ENCODE data around the gene WDFY3.

DNA sequence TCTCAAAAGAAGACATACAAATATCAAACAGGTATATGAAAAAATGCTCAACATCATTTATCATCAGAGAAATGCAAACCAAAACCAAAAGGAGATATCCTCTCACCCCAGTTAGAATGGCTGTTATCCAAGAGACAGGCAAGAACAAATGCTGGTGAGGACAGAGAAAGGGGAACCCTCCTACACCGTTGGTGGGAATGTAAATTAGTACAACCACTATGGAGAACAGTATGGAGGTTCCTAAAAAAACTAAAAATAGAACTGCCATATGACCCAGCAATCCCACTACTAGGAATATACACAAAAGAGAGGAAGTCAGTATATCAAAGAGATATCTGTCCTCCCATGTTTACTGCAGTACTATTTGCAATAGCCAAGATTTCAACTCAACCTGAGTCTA, 300.1 kb downstream of the WDFY3 start:
- TF ChIP-seq KLF6 (CRISPR knock-in tag; IDR thresholded peaks at IDR 0.05; ENCODE audit: borderline replicate concordance), result no peak
- TF ChIP-seq, protein P1, sequence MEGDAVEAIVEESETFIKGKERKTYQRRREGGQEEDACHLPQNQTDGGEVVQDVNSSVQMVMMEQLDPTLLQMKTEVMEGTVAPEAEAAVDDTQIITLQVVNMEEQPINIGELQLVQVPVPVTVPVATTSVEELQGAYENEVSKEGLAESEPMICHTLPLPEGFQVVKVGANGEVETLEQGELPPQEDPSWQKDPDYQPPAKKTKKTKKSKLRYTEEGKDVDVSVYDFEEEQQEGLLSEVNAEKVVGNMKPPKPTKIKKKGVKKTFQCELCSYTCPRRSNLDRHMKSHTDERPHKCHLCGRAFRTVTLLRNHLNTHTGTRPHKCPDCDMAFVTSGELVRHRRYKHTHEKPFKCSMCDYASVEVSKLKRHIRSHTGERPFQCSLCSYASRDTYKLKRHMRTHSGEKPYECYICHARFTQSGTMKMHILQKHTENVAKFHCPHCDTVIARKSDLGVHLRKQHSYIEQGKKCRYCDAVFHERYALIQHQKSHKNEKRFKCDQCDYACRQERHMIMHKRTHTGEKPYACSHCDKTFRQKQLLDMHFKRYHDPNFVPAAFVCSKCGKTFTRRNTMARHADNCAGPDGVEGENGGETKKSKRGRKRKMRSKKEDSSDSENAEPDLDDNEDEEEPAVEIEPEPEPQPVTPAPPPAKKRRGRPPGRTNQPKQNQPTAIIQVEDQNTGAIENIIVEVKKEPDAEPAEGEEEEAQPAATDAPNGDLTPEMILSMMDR (IDR thresholded peaks at IDR 0.05 in 2 of 3, conservative IDR thresholded peaks at IDR 0.05 in 1 of 3; ENCODE audit: insufficient read depth in 2 of 3, low read depth in 1 of 3, low read length in 3 of 3), result no peak
- no peak for TF ChIP-seq RFX5 (IDR thresholded peaks at IDR 0.05; ENCODE audit: low read depth, low read length)
- no peak for TF ChIP-seq JUND (IDR thresholded peaks at IDR 0.05; ENCODE audit: borderline replicate concordance, low read depth, low read length)
- no peak for TF ChIP-seq JUND (tag; IDR thresholded peaks at IDR 0.05; ENCODE audit: borderline replicate concordance, low read depth, low read length)
- TF ChIP-seq TBP (optimal IDR thresholded peaks at IDR 0.05; ENCODE audit: low read depth, low read length), result no peak
- TF ChIP-seq SMARCC2 (IDR thresholded peaks at IDR 0.05; ENCODE audit: low read depth), result no peak
- no peak for TF ChIP-seq FOXM1 (IDR thresholded peaks at IDR 0.05; ENCODE audit: low read depth)
- TF ChIP-seq FOXM1 (CRISPR knock-in tag; IDR thresholded peaks at IDR 0.05; ENCODE audit: low read depth), result no peak
- TF ChIP-seq HDGF (IDR thresholded peaks at IDR 0.05), result no peak
- no peak for TF ChIP-seq TOE1 (IDR thresholded peaks at IDR 0.05; ENCODE audit: borderline replicate concordance)
- no peak for TF ChIP-seq TOE1 (CRISPR knock-in tag; IDR thresholded peaks at IDR 0.05; ENCODE audit: borderline replicate concordance, low read depth)
- no peak for TF ChIP-seq GATAD2B (IDR thresholded peaks at IDR 0.05; ENCODE audit: borderline replicate concordance)
- no peak for TF ChIP-seq U2AF1 (optimal IDR thresholded peaks at IDR 0.05; ENCODE audit: low read depth, low read length)
- no peak for TF ChIP-seq SREBF2 (CRISPR knock-in tag; IDR thresholded peaks at IDR 0.05)
- TF ChIP-seq CUX1 (CRISPR knock-in tag; IDR thresholded peaks at IDR 0.05), result no peak
- no peak for TF ChIP-seq RB1 (IDR thresholded peaks at IDR 0.05; ENCODE audit: low read depth)
